MM.1S (cell line): ENCODE measurements around the gene SLC11A2.

Source experiments
- CTCF ChIP-seq: fragments of 300-600 bp; sonication (generic); IDR thresholded peaks from 2 replicates; pipeline ENCODE4 v1.5.1; 2016; ENCODE audit warnings: antibody characterized with exemption, low read length, mixed read lengths
- EZH2 ChIP-seq: fragments of 300-600 bp; sonication (generic); optimal IDR thresholded peaks from 2 replicates; pipeline ENCODE3; 2017; ENCODE audit warnings: low read depth, mild to moderate bottlenecking, antibody characterized with exemption, low read length, mixed read lengths

GRCh38 chr12:51067771-51068170 lies 41.6 kb upstream of the SLC11A2 start:
- no peak for TF ChIP-seq CTCF
- no peak for TF ChIP-seq EZH2
